ENCODE data around the gene PLEKHA4. TPM values are rescaled to one million over a fixed set of nuclear protein-coding genes. Genes with fewer than 3 reads are reported as not detected.

PLEKHA4 gene
- total and polyA plus RNA-seq, 2 of the 13 experiments (the other 11 are each of a cell fraction or from before 2014, with no cell fraction given): 4.8 to 6.0 TPM

DNA sequence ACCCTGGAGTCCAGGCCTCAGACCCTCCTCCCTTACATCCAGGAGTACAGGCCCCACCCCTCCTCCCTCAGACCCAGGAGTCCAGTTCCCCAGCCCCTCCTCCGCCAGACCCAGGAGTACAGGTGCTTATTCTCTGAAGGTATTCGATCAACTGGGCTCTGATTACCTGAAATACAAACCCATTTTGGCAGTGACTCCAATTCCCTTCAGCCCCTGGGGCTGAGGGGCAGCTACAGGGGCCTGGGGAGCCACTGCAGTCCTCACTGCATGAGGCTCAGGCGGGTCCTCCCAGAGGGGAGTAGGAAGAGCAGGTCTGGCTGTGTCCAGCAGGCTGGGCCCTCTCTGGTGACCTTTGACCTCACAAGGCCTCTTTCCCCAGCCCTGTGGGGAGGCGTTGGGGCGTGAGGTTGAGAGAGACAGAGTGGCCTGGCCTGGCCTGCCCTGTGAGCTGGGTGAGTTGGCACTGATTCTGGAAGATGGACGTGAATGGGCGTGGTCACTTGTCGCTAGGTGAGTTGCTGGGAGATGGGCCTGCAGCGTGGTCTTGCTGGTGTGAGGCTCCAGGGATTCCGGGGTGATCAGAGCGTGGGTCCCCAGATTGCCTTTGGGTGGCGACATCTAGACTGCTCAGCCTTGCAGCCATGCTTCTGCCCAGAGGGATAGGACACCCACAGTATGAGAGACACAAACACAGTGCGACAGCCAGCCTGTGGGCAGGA, 60.7 kb downstream of the PLEKHA4 start (continued):
- no peak for TF ChIP-seq NONO (IDR thresholded peaks at IDR 0.05)
- TF ChIP-seq NONO (CRISPR knock-in tag; conservative IDR thresholded peaks at IDR 0.05): no peak; the same call in 1 of the 2 replicates
- no peak for TF ChIP-seq MLXIP (CRISPR knock-in tag; IDR thresholded peaks at IDR 0.05; ENCODE audit: borderline replicate concordance)
- TF ChIP-seq MAFF (IDR thresholded peaks at IDR 0.05; ENCODE audit: low read depth, low read length): no peak
- TF ChIP-seq, protein P1, sequence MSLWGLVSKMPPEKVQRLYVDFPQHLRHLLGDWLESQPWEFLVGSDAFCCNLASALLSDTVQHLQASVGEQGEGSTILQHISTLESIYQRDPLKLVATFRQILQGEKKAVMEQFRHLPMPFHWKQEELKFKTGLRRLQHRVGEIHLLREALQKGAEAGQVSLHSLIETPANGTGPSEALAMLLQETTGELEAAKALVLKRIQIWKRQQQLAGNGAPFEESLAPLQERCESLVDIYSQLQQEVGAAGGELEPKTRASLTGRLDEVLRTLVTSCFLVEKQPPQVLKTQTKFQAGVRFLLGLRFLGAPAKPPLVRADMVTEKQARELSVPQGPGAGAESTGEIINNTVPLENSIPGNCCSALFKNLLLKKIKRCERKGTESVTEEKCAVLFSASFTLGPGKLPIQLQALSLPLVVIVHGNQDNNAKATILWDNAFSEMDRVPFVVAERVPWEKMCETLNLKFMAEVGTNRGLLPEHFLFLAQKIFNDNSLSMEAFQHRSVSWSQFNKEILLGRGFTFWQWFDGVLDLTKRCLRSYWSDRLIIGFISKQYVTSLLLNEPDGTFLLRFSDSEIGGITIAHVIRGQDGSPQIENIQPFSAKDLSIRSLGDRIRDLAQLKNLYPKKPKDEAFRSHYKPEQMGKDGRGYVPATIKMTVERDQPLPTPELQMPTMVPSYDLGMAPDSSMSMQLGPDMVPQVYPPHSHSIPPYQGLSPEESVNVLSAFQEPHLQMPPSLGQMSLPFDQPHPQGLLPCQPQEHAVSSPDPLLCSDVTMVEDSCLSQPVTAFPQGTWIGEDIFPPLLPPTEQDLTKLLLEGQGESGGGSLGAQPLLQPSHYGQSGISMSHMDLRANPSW (CRISPR knock-in tag; IDR thresholded peaks at IDR 0.05; ENCODE audit: borderline replicate concordance): no peak
- no peak for TF ChIP-seq ZNF790 (CRISPR knock-in tag; IDR thresholded peaks at IDR 0.05; ENCODE audit: borderline replicate concordance)
- TF ChIP-seq, protein P2, sequence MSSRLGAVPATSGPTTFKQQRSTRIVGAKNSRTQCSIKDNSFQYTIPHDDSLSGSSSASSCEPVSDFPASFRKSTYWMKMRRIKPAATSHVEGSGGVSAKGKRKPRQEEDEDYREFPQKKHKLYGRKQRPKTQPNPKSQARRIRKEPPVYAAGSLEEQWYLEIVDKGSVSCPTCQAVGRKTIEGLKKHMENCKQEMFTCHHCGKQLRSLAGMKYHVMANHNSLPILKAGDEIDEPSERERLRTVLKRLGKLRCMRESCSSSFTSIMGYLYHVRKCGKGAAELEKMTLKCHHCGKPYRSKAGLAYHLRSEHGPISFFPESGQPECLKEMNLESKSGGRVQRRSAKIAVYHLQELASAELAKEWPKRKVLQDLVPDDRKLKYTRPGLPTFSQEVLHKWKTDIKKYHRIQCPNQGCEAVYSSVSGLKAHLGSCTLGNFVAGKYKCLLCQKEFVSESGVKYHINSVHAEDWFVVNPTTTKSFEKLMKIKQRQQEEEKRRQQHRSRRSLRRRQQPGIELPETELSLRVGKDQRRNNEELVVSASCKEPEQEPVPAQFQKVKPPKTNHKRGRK (CRISPR knock-in tag; IDR thresholded peaks at IDR 0.05): no peak
- no peak; the same call in 1 of the 2 replicates for TF ChIP-seq ARHGAP35 (CRISPR knock-in tag; IDR thresholded peaks at IDR 0.05; ENCODE audit: borderline replicate concordance)
- no peak for TF ChIP-seq ZNF549 (CRISPR knock-in tag; IDR thresholded peaks at IDR 0.05)
- TF ChIP-seq CBX1 (IDR thresholded peaks at IDR 0.05; ENCODE audit: low read depth): no peak
- TF ChIP-seq ZNF331 (CRISPR knock-in tag; IDR thresholded peaks at IDR 0.05): 0 out of 2 replicates have a peak, but pooled peaks have one; percentile 35
- no peak for TF ChIP-seq MEIS2 (CRISPR knock-in tag; IDR thresholded peaks at IDR 0.05)
- 0 out of 2 replicates have a peak, but pooled peaks have one; percentile 29 for TF ChIP-seq ZNF235 (CRISPR knock-in tag; IDR thresholded peaks at IDR 0.05; ENCODE audit: borderline replicate concordance)
- peak; percentile 82 for TF ChIP-seq ARNT2 (CRISPR knock-in tag; IDR thresholded peaks at IDR 0.05; ENCODE audit: low read depth)
- TF ChIP-seq, protein P3, sequence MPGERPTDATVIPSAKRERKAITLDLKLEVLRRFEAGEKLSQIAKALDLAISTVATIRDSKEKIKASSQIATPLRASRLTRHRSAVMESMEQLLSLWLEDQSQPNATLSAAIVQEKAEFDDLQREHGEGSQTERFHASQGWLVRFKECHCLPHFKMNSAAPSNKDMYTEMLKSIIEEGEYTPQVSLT (CRISPR knock-in tag; IDR thresholded peaks at IDR 0.05; ENCODE audit: borderline replicate concordance, low read depth): no peak
- no peak for TF ChIP-seq JARID2 (CRISPR knock-in tag; IDR thresholded peaks at IDR 0.05; ENCODE audit: insufficient replicate concordance)
- no peak; the same call in 1 of the 2 replicates for TF ChIP-seq BCL6 (CRISPR knock-in tag; IDR thresholded peaks at IDR 0.05)
- peak; percentile 60 for TF ChIP-seq HNF4A (CRISPR knock-in tag; IDR thresholded peaks at IDR 0.05)
- no peak for TF ChIP-seq KDM3A (CRISPR knock-in tag; IDR thresholded peaks at IDR 0.05; ENCODE audit: low read depth)
- no peak for TF ChIP-seq RBAK (CRISPR knock-in tag; IDR thresholded peaks at IDR 0.05)
- TF ChIP-seq PPARG (CRISPR knock-in tag; conservative IDR thresholded peaks at IDR 0.05): no peak; the same call in 1 of the 2 replicates
- TF ChIP-seq ZMAT3 (CRISPR knock-in tag; conservative IDR thresholded peaks at IDR 0.05): 0 out of 2 replicates have a peak, but pooled peaks have one; percentile 45
- TF ChIP-seq ZNF33A (CRISPR knock-in tag; IDR thresholded peaks at IDR 0.05; ENCODE audit: borderline replicate concordance): 0 out of 2 replicates have a peak, but pooled peaks have one; percentile 81
